Adrenal gland (tissue), 5 donors: ENCODE measurements around the gene MYEOV.

ENCODE experiments used
- POLR2A ChIP-seq, 2 donors: fragments of 450-650 bp; IDR thresholded peaks; one replicate each; pipeline ENCODE4 v1.6.1; 2017; ENCODE audit warnings: antibody characterized with exemption in 2 of 2, mild to moderate bottlenecking in 2 of 2, moderate library complexity in 1 of 2
- TF ChIP-seq, protein P1 (sequence below), 6 experiments: fragments of 450-650 bp in 4 of 6; fragments of 200-600 bp in 2 of 6; sonication (generic) in 1 of 6; IDR thresholded peaks; 1 replicate in 5 of 6; 2 replicates in 1 of 6; pipeline versions ENCODE4 v1.5.1 to v1.8.0; 2016 to 2021; ENCODE audit warnings: antibody characterized with exemption in 6 of 6, mild to moderate bottlenecking in 2 of 6, moderate library complexity in 1 of 6
- donor health status: DM: no; HTN: no; CAD: no.

DNA sequence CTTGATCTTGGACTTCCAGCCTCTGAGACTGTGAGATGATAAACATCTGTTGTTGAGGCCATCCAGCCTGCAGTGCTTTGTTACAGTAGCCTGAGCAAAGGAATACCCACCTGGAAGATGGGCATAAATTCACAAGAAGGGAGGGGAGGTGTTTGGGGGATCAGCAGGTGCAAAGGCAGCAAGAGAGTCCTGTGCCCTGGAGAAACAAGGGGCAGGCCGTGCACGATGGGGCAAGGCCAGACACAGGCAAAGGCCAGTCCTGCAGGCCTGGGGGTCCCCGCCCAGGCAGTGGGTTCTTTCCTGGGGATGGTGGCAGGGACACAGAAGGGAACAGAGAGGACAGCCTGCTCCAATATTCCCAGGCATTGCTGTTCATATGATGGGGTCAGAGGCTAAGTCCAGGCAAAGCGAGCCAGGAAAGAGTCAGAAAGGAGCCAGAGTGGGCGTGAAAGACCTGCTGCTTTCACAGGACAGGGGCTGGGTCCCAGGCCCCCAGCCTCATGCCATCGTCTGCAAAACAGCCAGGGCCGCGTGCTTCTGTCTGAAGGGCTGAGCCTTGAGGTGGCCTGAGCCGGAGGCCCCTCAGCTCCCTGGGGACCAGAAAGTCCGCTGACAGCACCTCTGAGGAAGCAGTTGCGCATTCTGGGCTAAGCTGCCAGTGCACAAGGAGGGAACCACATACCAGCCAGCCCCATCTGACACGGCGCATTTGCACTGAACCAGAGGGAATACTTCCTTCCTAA, 48.8 kb downstream of the MYEOV start:
- no peak for TF ChIP-seq POLR2A (IDR thresholded peaks at IDR 0.05)
- TF ChIP-seq, protein P1, sequence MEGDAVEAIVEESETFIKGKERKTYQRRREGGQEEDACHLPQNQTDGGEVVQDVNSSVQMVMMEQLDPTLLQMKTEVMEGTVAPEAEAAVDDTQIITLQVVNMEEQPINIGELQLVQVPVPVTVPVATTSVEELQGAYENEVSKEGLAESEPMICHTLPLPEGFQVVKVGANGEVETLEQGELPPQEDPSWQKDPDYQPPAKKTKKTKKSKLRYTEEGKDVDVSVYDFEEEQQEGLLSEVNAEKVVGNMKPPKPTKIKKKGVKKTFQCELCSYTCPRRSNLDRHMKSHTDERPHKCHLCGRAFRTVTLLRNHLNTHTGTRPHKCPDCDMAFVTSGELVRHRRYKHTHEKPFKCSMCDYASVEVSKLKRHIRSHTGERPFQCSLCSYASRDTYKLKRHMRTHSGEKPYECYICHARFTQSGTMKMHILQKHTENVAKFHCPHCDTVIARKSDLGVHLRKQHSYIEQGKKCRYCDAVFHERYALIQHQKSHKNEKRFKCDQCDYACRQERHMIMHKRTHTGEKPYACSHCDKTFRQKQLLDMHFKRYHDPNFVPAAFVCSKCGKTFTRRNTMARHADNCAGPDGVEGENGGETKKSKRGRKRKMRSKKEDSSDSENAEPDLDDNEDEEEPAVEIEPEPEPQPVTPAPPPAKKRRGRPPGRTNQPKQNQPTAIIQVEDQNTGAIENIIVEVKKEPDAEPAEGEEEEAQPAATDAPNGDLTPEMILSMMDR (IDR thresholded peaks at IDR 0.05): no peak
